GM23338 (cell line): ENCODE data around the gene ISG20.

Experiments
- CREB1 ChIP-seq: fragments of 250-450 bp; sonication (Bioruptor Pico); IDR thresholded peaks from 2 replicates; pipeline ENCODE4 v1.5.0; 2020; ENCODE audit warnings: low read depth, mild to moderate bottlenecking, moderate library complexity
- CTCF ChIP-seq, 2 experiments: fragments of 200-600 bp in 1 of 2; sonication (generic) in 1 of 2; conservative IDR thresholded peaks; 2 replicates each; pipeline versions ENCODE4 v1.5.1 to v1.6.1; 2016 to 2017; ENCODE audit warnings: antibody characterized with exemption in 2 of 2, low read depth in 2 of 2, mild to moderate bottlenecking in 2 of 2, moderate library complexity in 1 of 2
- EZH2 ChIP-seq: fragments of 200-600 bp; sonication (generic); IDR thresholded peaks from one replicate; pipeline ENCODE4 v1.8.0; 2017; ENCODE audit warnings: antibody characterized with exemption, mild to moderate bottlenecking, low read depth; ENCODE audit not compliant: unreplicated experiment
- ZNF331 ChIP-seq: fragments of 250-450 bp; sonication (Bioruptor Pico); IDR thresholded peaks from 2 replicates; pipeline ENCODE4 v1.5.0; 2020; ENCODE audit warnings: low read depth, mild to moderate bottlenecking, moderate library complexity
- TF ChIP-seq, protein P1 (sequence below): IDR thresholded peaks from one replicate; pipeline ENCODE4 v1.6.1; 2018; ENCODE audit warnings: antibody characterized with exemption; ENCODE audit not compliant: unreplicated experiment

DNA sequence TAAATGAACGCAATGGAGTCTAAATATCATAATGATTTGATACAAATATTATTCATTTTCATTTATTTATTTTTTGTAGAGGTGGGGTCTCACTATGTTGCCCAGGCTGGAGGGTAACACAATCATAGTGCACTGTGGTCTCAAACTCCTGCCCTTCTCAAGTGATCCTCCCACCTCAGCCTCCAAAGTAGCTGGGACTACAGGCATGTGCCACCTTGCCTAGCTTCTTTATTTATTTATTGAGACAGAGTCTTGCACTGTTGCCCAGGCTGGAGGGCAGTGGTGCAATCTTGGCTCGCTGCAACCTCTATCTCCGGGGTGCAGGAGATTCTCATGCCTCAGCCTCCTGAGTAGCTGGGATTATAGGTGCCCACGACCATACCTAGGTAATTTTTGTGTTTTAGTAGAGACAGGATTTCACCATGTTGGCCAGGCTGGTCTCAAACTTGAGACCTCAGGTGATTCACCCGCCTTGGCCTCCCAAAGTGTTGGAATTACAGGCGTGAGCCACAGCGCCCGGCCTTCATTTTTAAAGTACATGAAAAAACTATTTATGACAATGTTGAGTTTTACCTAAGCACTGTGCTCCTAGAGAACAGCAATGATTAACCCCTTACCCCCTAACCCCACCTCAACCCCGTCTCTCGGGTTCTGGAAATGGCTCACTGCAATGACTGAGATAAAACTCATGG, 21.6 kb upstream of the ISG20 start:
- TF ChIP-seq EZH2 (no peak), CTCF (conservative IDR thresholded peaks at IDR 0.05; ENCODE audit: low read depth in 2 of 2) (no peak), CREB1 (CRISPR knock-in tag) (no peak), ZNF331 (CRISPR knock-in tag) (no peak)
- TF ChIP-seq, protein P1, sequence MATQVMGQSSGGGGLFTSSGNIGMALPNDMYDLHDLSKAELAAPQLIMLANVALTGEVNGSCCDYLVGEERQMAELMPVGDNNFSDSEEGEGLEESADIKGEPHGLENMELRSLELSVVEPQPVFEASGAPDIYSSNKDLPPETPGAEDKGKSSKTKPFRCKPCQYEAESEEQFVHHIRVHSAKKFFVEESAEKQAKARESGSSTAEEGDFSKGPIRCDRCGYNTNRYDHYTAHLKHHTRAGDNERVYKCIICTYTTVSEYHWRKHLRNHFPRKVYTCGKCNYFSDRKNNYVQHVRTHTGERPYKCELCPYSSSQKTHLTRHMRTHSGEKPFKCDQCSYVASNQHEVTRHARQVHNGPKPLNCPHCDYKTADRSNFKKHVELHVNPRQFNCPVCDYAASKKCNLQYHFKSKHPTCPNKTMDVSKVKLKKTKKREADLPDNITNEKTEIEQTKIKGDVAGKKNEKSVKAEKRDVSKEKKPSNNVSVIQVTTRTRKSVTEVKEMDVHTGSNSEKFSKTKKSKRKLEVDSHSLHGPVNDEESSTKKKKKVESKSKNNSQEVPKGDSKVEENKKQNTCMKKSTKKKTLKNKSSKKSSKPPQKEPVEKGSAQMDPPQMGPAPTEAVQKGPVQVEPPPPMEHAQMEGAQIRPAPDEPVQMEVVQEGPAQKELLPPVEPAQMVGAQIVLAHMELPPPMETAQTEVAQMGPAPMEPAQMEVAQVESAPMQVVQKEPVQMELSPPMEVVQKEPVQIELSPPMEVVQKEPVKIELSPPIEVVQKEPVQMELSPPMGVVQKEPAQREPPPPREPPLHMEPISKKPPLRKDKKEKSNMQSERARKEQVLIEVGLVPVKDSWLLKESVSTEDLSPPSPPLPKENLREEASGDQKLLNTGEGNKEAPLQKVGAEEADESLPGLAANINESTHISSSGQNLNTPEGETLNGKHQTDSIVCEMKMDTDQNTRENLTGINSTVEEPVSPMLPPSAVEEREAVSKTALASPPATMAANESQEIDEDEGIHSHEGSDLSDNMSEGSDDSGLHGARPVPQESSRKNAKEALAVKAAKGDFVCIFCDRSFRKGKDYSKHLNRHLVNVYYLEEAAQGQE = no peak
